A549 (cell line): ENCODE measurements around the gene POLR3F.

Experiments
- ESRRA ChIP-seq: fragments of 150-350 bp; IDR thresholded peaks from 2 replicates; pipeline ENCODE4 v1.6.1; 2014; ENCODE audit warnings: mild to moderate bottlenecking, low read length, borderline replicate concordance
- HMGXB4 ChIP-seq: fragments of 250-450 bp; sonication (Bioruptor Pico); IDR thresholded peaks from 2 replicates; pipeline ENCODE4 v1.5.0; 2021; ENCODE audit warnings: mild to moderate bottlenecking, moderate library complexity, borderline replicate concordance
- HOXA7 ChIP-seq: fragments of 250-450 bp; sonication (Bioruptor Pico); IDR thresholded peaks from 2 replicates; pipeline ENCODE4 v1.5.0; 2020; ENCODE audit warnings: mild to moderate bottlenecking, moderate library complexity
- RAD21 ChIP-seq, 2 experiments: fragments of >200 bp in 1 of 2; sonication (Bioruptor Twin) in 1 of 2; formaldehyde crosslinking in 1 of 2; IDR thresholded peaks in 1 of 2; conservative IDR thresholded peaks in 1 of 2; 2 replicates in 1 of 2; 3 replicates in 1 of 2; pipeline ENCODE4 v1.6.1; 2012 to 2018; ENCODE audit warnings: inconsistent platforms in 1 of 2
- RARB ChIP-seq: fragments of 250-450 bp; sonication (Bioruptor Pico); IDR thresholded peaks from 2 replicates; pipeline ENCODE4 v1.8.0; 2021; ENCODE audit warnings: mild to moderate bottlenecking, moderate library complexity
- RFX5 ChIP-seq: fragments of 450-650 bp; IDR thresholded peaks from 2 replicates; pipeline ENCODE4 v1.7.1; 2014; ENCODE audit warnings: antibody characterized with exemption, mild to moderate bottlenecking, moderate library complexity
- SMC3 ChIP-seq: fragments of >200 bp; sonication (Bioruptor Twin); formaldehyde crosslinking; IDR thresholded peaks from 3 replicates; pipeline ENCODE4 v1.6.1; 2018; ENCODE audit warnings: inconsistent platforms
- TF ChIP-seq, protein P1 (sequence below): fragments of >200 bp; sonication (Bioruptor Twin); formaldehyde crosslinking; IDR thresholded peaks from 3 replicates; pipeline ENCODE4 v1.5.1; 2016

DNA sequence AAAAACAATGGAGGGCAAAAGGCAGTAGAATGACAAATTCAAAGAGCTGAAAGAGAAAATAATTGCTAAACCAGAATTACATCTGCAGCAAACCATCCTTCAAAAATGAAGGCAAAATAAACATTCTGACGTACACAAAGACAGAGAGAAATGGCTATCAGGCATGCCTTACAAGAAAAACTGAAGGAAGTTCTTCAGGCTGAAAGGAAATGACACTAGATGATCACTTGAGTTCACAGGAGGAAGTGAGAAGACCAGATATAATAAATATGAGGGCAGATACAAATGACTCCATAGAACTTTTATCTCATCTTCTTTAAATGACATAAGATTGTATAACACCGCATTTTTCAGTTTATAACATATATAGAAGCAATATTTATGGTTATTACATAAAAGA is 30.3 kb upstream of the POLR3F start:
- TF ChIP-seq SMC3 (no peak), HMGXB4 (CRISPR knock-in tag) (no peak), RARB (no peak), RAD21 (conservative IDR thresholded peaks at IDR 0.05 in 1 of 2, IDR thresholded peaks at IDR 0.05 in 1 of 2) (no peak), ESRRA (no peak), RFX5 (no peak), HOXA7 (CRISPR knock-in tag) (no peak)
- TF ChIP-seq, protein P1, sequence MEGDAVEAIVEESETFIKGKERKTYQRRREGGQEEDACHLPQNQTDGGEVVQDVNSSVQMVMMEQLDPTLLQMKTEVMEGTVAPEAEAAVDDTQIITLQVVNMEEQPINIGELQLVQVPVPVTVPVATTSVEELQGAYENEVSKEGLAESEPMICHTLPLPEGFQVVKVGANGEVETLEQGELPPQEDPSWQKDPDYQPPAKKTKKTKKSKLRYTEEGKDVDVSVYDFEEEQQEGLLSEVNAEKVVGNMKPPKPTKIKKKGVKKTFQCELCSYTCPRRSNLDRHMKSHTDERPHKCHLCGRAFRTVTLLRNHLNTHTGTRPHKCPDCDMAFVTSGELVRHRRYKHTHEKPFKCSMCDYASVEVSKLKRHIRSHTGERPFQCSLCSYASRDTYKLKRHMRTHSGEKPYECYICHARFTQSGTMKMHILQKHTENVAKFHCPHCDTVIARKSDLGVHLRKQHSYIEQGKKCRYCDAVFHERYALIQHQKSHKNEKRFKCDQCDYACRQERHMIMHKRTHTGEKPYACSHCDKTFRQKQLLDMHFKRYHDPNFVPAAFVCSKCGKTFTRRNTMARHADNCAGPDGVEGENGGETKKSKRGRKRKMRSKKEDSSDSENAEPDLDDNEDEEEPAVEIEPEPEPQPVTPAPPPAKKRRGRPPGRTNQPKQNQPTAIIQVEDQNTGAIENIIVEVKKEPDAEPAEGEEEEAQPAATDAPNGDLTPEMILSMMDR: no peak
